NCI-H345 treated with DMSO at 0.1 percent for 48 hours (cell line): ENCODE results near the gene SHISA9.
"Not testable (repeated sequence)": the region's sequence is repeated elsewhere in the genome, so short reads cannot be mapped to it uniquely, and the experiment has no call there.

Experiments
- DNase-seq: peaks from one replicate; lab custom pipeline; 2025; ENCODE audit not compliant: unreplicated experiment; lab: John Stamatoyannopoulos, UW

The SHISA9 gene

DNA sequence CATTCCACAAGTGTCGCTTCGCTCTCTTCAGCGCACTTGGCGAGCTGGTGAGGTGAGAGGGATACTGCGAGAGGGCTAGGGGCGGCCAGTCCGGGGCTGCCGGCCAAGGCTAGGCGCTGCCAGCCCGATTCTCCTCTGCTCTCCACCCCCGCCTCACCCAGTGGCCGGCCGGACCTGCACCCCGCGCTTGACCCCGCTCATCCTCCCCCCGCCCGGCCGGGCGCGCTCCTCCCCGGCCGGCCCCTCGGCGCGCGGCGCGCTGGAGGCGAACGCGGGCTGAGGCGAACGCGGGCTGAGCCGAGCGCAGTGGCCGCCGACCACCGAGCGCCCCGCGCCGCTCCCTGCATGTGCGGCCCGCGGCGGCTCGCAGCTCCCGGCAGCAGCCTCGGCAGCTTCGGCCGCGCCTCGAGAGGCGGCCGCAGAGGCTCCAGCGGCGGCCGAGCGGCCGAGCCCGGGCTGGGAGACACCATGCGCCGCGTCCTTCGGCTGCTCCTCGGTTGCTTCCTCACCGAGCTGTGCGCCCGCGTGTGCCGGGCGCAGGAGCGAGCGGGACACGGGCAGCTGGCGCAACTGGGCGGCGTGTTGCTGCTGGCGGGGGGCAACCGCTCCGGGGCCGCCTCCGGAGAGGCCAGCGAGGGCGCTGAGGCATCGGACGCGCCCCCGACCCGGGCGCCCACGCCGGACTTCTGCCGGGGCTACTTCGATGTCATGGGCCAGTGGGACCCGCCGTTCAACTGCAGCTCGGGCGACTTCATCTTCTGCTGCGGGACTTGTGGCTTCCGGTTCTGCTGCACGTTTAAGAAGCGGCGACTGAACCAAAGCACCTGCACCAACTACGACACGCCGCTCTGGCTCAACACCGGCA is at the start of gene SHISA9:
Gene SHISA9, plus strand, starts transcription at position 2 of the 865 bp plus-strand sequence.
- DNase-seq, result no peak

DNA sequence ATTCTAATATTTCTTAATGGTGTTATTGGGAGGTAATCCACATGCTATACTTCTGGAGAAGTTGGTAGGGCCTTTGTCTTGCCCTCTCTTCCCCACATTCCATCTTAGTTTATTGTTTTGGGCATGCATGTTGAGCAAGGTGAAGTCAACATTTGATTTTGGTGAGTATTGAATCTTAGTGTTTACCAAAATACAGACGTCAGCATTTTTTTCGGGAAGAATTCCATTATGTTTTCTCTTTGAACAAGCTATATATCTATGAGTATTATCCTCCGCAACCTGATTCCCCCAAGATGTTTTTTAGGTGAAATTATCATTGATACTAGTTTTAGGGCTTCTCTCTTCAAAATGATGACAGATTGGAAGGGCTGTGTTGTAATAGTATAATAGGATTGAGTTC is 47.4 kb upstream of the SHISA9 start:
- no peak for DNase-seq

DNA sequence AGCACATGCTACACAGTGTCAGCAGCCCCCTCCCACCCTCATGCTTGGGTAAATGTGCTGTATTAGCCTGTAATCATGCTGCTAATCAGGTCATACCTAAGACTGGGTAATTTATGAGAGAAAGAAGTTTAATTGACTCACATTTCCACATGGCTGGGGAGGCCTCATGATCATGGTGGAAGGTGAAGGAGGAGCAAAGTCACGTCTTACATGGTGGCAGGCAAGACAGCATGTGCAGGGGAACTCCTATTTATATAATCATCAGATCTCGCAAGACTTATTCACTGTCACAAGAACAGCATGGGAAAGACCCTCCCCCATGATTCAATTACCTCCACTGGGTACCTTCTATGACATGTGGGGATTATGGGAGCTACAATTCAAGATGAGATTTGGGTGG is 44.0 kb upstream of the SHISA9 start:
- not testable (repeated sequence) for DNase-seq

DNA sequence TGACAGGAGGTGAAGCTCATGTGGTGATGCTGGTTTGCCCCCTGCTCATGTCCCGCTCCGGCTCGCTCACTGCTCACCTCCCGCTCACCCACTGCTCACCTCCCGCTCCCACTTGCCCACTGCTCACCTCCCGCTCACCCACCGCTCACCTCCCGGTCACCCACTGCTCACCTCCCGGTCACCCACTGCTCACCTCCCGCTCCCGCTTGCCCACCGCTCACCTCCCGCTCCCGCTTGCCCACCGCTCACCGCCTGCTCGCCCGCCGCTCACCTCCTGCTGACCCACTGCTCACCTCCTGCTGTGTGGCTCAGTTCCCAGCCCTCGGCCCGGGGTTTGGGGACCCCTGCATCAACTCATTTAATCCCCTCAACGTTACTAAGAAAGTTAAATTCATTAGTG is 39.1 kb upstream of the SHISA9 start:
- no peak for DNase-seq

DNA sequence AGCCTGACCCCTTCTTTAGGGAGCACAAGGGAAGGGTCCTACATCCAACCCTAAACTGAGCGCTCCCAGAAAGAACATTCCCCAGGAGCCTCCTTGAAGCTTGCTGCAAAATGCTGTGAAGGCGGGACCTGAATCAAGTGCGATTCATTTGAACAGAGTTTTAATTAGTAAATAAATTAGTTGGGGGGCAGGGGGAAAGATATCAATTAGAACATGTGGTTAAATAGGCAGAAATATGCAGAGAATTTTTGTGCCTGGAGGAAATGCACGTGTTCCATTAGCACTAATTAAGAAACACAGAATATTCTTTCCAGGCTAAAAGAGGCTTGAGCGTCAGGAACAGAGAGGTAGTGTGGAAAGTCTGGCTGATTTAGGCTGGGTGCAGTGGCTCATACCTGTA is 38.5 kb upstream of the SHISA9 start:
- DNase-seq, result no peak

DNA sequence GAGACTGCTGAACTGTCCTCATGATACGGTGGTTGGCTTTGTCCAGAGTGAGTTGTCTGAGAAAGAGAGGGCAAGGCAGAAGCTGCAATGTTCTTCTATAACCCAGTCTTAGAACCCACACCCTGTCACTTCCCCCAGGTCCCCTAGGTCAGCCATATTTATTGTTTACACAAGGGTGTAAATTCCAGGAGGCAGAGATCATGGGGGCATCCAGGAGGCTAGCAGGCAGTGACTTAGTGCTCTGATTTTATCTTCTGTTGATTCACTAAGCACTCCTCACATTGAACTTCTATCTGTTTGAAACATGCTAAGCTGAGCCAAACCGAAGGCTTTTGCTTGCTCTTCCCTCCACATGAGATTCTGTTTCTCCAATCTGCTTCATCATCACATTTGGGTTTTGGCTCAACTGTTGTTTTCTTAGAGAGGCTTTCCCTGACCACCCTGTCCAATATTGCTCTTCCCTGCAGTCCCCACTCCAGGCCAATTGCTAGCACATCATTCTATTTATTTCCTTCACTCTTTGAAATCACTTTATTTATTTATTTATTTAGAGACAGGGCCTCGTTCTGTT is 34.3 kb upstream of the SHISA9 start:
- DNase-seq, result no peak

DNA sequence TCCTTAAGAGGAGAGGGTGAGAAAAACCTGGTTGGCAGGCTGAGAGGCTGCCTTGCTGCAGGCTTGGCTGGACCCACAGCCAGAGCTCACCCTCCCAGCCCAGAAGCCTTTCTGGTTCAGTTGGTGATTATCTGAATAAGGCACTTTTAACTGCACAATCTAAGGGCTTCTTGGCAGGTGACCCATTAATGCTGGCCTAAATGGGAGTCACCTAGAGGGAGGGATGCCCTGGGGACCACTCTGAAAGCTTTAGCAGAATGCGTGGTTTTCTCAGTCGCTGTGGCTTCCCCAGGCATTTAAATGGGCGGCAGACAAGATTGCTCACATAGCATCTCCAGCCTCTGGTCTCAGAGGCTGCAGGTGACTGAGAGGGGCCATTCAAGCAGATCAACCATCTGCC is 33.2 kb upstream of the SHISA9 start:
- DNase-seq, result no peak

DNA sequence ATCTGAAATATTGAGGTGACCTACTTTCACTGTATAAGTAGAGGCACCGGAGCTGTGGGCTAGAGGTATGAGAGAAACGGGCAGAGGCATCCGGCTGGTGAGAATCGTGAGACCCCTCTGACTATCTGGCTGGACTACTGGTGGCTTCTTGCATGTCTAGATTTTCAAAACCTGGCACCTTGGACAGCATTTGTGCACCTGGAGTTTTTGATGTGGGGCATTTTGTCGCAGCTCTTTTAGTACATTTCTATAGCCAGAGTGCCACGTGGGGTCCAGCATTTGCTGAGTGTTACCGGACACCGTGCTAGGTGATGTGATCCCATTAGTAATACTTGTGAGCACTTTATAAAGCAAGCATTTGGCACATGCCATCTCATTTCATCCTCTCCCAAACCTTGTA is 32.6 kb upstream of the SHISA9 start:
- DNase-seq, result no peak

DNA sequence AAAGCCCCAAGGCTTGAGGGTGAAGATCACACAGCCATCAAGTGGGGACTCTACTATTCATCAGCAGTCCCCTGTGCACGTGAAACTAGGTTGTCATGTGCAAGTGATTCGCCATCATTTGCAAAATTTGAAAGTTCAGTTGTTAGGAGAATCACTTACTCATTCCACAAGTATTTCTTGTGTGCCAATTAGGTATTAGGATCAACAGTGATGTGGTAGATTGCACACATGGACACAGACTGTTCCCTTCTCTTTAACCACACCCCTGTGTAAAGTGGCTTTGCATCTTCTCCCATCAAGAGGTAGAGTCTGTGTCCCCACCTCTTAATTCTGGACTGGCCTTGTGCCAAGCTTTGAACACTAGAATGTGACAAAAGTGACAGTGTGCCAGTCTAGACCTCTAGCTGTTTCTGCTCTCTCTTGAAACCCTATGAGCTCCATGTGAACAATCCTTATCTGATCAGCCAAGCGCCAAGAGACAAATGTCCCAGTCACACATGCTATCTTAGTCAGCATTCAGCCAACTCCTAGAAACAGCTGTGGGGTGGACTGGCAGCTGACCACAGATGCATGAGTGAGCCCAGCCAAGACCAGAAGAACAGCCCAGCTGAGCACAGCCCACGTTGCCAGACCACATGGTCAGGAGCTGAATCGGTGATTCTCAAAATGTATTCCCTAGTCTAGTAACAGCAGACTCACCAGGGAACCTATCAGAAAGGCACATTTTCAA is 31.5 kb upstream of the SHISA9 start:
- DNase-seq, result no peak

DNA sequence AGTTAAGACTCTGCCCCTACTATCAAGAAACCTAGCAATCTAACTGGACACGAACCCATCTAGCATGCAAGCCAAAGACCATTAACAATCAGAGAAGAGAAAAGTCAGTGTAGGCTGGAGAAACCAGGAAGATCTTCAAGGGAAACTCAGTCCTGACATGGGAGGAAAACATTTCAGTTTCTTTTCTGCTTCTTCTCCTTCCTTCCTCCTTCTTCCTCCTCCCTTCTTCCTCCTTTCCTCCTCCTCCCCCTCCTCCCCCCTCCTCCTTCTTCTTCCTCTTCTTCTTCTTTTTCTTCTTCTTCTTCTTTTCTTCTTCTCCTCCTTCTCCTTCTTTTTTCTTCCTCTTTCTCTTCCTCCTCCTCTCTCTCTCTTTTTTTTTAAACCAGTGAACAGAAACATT is 29.6 kb upstream of the SHISA9 start:
- DNase-seq, result no peak

DNA sequence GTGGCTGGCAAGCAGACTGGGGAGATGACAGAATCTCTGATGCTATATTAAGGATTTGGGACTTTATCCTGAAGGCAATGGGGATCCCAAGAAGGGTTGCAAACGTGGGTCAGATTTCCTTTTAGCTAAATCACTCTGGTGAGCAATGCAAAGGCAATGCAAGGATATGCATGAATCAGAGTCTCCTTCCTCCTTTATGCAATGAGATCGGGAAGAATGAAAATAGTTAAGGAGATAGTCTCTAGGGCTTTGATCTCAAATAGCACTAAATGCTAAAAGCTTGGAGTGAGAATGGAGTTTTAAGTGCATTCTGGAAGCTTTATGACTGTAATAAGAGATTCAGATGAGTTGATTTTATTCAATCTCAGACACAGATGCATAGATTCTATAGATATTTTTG is 27.2 kb upstream of the SHISA9 start:
- DNase-seq, result no peak

DNA sequence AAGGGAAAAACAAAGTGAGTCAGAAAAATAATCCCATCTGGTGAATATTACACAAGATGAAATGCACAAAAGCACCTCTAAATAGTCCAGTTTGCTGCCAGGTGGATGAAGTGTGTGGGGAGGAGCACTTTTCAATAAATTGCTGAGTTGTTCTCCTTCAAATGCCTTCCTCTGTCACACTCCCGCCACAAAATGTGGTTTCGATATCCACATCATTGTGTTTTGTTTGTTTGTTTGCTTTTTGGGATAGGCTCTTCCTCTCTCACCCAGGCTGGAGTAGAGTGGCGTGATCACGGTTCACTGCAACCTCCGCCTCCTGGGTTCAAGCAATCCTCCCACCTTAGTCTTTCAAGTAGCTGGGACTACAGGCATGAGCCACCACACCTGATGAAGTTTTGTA is 24.6 kb upstream of the SHISA9 start:
- DNase-seq, result no peak

DNA sequence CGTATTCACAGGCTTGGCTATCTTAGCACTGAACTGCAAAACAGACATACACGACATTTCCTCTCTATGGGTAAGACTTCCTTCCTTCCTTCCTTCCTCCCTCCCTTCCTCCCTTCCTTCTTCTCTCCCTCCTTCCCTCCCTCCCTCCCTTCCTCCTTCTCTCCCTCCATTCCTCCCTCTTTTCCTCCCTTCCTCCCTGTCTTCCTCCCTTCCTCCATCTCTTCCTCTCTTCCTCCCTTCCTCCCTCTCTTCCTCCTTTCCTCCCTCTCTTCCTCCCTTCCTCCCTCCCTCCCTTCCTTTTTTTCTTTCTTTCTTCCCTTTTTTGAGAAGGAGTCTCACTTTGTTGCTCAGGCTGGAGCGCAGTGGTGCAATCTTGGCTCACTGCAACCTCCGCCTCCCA is 22.4 kb upstream of the SHISA9 start:
- DNase-seq, result no peak

DNA sequence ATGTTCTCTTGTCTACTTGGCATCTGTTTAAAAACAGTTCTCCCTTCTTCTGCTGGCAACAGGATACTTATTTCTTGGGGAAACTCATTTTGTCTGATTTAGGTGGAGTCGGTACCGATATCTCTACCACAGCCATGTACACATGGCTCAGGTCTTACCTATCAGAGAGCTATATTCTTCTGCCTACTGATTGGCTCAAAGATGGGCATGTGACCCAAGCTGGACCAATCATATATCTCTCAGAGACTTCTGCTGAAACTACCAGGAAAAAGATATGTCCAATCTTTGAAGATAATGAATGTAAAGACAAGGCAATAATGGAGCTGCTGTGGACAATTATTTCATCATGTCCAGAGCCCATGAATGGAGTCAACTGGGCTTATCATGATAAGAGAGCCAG is 21.6 kb upstream of the SHISA9 start:
- no peak for DNase-seq

DNA sequence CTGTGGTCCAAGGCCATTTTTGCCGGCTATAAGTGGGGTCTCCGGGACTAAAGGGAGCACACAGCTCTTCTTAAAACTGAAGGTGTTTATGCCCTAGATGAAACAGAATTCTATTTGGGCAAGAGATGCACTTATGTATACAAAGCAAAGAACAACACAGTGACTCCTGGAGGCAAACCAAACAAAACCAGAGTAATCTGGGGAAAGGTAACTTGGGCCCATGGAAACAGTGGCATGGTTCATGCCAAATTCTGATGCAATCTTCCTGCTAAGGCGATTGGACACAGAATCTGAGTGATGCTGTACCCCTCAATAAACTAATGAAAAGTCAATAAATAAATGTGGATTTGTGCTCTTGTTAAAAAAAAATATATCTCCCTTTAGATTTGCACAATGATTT is 20.2 kb upstream of the SHISA9 start:
- no peak for DNase-seq

DNA sequence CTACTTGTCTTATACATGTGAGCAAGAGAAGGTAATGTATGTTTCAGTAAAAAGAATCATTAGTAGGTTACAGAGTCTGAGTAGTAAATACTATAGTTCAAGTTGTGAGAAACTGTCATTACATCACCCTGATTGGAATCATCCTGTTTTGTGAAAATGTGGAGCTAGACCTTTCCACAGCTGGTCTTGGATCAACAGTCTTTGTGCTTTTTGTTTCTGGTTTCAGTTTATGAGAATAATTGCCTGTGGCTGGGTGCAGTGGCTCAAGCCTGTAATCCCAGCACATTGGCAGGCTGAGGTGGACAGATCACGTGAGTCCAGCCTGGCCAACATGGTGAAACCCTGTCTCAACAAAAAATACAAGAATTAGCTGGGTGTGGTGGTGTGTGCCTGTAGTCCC is 19.7 kb upstream of the SHISA9 start:
- no peak for DNase-seq

DNA sequence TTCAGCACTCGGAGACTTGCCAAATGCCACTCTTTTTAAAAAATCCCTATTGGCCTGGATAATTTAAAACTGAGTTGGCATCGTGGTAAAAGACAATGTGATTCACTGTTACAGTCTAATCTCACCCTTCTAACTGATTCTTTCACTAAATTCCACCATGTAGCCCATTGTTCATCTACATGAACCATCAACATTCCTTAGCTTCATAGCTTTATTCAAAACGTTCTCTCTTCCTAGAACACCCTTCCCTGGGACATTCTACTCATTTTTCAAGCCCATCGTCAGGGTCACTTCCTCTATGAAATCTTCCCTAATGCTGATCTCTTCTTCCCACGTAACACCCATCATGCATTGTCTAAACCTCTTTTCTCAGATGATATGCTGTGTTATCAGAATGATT is 15.7 kb upstream of the SHISA9 start:
- DNase-seq, result no peak

DNA sequence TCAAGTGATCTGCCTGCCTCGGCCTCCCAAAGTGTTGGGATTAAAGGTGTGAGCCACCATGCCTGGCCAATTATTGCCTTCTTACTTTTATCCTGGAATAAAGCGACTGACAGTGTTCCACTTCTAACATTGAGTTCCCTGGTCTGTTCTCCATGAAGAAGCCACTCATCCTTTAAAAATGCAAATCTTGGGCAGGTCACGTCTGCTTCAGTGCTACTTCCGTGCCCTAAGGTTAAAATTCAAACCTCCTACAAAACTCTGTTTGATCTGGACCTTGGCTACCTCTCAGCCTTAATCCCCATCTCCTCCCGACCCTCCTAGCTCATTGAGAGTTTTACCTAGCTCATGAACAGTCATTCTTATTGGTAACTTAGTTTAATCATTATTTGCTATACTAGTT is 9.6 kb upstream of the SHISA9 start:
- no peak for DNase-seq

DNA sequence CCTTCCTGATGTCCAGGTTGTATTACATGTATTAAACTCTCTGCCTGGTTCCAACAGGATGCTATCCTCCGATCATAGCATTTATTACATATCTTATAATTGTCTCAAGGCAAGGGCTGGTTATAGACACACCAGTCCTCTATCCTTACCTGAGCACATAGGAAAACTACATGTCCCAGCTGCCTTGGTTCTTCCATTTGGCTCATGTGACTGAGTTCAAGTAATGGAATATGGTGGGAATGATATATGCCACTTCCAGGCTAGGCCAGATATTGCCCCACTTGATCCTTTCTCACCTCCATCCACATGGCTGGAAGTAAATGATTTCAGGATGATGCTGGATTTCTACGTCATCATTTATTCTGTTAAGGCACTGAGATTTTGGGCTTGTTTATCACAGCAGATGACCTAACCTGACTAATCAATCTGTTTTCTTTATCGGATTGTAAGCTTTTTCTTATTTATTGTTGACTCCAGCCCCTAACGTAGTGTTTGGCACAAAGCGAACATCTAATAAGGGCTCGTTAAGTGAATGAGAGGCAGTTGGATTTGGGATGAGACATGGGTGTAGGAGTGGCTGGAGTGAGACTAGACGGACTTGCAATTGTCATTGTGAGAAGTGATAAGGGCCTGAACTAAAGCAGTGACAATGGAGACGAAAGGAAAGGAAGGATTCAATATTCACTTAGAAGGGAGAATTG is 8.2 kb upstream of the SHISA9 start:
- DNase-seq, result no peak

DNA sequence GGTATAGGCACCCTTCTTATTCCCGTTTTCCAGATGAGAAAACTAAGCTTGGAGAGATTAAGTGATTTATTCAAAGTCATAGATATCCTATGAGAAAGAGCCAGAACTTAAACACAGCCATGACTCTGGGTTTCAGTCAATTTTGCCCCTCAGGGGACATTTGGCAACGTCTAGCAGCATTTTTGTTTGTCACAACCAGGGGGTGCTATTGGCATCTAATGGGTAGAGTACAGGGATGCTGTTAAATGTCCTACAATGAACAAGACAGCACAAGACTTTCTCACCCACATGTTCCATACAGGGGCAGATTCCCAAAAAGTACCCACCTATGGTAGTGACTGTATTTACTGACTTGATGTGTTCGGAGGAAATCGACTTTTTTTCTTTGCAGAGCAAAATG is 4.8 kb upstream of the SHISA9 start:
- peak; percentile 21 for DNase-seq

DNA sequence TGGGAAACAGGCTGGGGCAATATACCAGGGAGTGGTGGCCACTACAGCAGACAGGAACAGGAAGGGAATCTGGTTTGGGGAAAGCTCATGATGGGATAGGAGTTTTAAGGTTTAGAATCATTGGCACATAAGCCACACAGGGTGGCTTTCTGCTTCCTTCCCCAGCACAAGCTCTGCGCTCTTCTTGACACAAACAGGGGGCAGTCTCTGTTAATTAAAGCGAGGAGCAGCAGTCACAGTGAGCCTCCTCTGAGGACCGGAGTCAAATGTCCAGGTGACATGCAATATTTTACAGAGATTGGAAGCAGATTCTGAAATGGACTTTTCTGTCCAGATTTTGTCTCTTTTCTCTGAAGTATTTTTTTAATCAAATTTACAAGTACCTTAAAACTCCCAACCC is 2.8 kb upstream of the SHISA9 start:
- DNase-seq, result no peak
